ENCODE data around the gene TEDC1.

DNA sequence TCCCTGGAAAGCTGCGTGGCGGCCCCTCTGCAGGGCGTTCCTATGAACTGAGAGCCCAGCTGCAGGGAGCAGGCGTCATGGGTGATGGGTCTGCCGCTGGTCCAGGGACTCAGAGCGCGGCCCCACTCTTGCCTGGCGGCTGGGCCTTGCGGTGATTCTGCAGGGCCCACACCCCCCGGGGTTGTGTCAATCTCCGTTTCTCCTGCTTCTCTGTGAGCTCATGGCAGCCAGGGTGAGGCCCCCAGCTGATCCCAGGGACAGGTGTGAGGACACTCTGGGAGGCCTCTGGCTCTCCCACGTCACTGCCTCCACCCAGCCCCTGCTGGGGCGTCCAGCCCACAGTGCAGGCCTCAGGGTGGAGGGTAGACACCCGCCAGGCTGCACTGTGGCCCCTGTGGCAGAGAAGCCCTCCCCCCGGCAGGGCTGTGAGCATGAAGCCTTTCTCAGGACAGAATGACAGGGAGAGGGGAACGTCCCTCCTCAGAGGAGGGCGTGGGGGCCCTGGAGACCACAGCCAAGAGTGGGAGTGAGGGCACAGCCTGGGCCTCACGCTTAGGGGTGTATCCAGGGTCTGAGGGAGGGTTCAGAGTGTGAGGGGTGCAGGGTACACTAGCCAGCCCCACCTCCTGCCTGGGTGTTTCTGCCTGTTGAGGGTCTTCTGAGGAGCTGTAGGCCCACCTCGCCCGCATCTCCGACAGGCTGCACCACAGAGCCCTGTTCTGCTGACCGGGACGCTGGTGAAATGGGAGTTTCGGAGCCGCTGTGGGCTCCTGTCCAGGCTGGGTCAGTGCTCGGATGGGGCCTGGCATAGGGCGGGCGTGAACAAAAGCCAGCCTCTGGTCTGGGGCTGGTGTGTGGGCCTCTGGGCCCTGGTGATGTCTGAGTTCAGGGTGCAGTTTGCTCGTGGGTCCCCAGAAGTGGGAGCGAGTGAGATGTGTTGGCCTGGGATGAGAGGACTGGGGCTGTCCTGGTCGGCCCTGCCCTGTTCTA, 43.1 kb upstream of the TEDC1 start:
- TF ChIP-seq CTCF (IDR thresholded peaks at IDR 0.05) (no peak), POLR2A (IDR thresholded peaks at IDR 0.05) (no peak)

All from breast epithelium (tissue), 3 donors.